ENCODE measurements around the gene MBD3L4.
"Not testable (repeated sequence)": the region's sequence is repeated elsewhere in the genome, so short reads cannot be mapped to it uniquely, and the experiment has no call there.

MBD3L4 gene

GRCh38 chr19:7041563-7041962 lies 1.6 kb upstream of the MBD3L4 start:
- not testable (repeated sequence) for FAIRE-seq

GRCh38 chr19:7030278-7030677 lies 9.7 kb downstream of the MBD3L4 start, which contains the start of gene MBD3L5:
MBD3L5 (plus strand) TSS chr19:7030578; CDS start chr19:7030612, 34 bp downstream.
- FAIRE-seq, result not testable (repeated sequence)

DNA sequence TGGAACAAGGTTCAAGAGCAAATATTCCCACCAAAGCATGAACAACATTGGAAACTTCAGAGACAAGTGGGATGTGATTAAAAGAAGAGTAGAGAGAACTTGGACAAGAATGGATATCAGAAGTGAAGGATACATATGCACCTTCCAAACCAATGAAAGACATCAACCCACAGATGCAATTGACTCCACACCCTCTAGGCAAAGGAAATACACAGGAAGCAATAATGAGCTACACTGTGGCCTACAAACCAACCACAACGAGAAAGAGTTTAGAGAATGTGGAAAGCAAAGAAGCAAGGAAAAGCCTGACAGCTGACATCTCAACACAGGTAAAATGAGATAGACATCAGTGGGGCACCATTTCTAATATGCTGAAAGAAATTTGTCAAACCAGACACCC lies 11.2 kb downstream of the MBD3L4 start:
- FAIRE-seq, result not testable (repeated sequence)

GRCh38 chr19:7021331-7021730 lies 18.6 kb downstream of the MBD3L4 start, which contains the start of gene MBD3L2B:
MBD3L2B (minus strand) TSS chr19:7021431; CDS start chr19:7021397, 34 bp downstream.
- FAIRE-seq, result not testable (repeated sequence)

- no peak for FAIRE-seq
Observed at GRCh38 chr19:7018828-7019227, 21.2 kb downstream of the MBD3L4 start.

GRCh38 chr19:7013678-7014077 lies 26.3 kb downstream of the MBD3L4 start:
- no peak for FAIRE-seq

DNA sequence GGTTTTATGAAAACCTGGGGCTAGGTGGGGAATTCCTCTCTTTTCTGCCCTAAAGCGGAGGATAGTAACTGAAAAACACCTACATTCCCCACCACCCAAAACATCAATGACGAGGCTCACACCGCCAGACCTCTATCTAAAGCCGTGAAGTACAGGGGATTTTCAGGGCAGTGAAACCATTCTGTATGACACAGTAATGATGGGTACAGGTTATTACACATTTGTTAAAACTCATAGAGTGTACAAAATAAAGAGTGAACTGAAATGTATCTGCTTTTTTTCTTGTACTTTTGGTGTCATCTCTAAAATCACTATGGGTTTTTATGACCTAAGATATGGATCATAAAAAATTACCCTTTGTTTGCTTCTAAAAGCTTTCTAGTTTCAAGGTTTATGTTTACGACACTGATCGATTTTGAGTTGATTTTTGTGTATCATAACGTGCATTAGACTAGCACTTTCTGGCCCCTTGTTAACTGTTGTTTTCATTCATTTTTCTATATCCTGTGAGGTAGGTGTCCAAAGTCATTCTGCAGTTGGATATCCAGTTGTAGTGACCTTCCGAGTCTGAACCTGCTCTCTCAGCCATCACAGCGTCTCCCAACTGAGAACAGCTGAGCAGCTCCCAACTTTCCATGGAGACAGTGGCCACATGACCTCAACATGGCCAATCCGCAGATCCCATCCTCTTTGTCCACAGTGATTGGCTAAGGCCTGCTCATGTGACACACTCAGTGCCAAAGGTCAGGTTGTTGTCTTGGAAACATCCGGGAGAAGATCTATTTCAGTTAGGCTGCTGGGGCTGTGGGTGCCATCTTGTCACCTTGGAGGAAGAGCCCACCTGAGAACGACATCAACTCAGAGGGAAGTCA lies 29.0 kb downstream of the MBD3L4 start:
- FAIRE-seq, result no peak

DNA sequence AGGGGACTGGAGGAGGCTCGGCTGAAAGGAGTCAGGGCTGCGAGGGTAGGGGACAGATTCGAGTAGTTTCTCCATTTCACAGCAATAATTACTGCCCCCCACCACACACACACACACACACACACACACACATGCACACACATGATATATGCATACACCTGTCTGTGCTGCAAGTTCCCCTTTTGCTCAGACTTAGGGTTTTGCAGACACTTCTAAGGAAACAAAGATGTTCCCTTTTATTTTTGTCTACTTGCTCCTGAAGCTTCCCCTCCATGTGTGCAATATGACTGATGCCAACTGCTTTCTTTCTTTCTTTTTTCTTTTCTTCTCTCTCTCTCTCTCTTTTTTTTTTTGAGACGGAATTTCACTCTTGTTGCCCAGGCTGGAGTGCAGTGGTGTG lies 32.1 kb downstream of the MBD3L4 start:
- FAIRE-seq, result no peak

DNA sequence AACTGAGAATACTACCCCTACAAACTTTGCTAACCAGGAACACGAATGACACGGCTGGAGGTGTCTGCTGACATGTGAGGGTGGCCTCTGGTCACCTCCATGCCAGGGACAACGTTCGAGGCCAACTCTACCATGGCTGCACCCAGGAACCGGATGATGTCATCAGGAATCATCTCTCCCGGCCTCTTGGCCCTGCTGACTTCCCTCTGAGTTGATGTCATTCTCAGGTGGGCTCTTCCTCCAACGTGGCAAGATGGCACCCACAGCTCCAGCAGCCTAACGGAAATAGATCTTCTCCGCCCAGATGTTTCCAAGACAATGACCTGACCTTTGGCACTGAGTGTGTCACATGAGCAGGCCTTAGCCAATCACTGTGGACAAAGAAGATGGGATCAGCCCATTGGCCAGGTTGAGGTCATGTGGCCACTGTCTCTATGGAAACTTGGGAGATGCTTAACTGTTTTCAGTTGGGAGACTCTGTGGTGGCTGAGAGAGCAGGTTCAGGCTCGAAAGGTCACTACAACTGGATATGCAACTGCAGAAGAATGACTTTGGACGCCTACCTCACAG lies 33.8 kb downstream of the MBD3L4 start:
- no peak for FAIRE-seq

DNA sequence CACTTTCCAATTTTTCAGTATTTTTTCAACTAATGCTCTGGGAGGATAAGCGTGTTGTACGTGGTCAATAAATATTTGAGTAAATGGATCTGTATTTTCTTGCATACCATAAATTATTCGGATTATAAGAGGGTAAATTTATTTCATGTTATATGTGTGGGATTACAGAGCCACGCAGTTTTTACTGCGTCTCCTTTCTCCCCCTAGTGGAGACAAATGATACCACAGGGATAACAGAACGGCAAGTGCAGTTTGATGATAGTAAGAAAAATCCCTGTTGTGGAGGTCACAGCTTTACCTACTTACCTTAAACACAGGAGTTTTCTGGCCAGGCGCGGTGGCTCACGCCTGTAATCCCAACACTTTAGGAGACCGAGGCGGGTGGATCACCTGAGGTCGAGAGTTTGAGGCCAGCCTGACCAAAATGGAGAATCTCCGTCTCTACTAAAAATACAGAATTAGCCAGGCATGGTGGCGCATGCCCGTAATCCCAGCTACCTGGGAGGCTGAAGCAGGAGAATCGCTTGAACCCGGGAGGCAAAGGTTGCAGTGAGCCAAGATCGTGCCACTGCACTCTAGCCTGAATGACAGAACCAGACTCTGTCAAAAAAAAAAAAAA lies 35.6 kb downstream of the MBD3L4 start:
- FAIRE-seq, result peak; percentile 70

GRCh38 chr19:7000816-7001215 lies 39.2 kb downstream of the MBD3L4 start:
- FAIRE-seq, result no peak

GRCh38 chr19:7000333-7000732 lies 39.6 kb downstream of the MBD3L4 start:
- FAIRE-seq, result no peak

DNA sequence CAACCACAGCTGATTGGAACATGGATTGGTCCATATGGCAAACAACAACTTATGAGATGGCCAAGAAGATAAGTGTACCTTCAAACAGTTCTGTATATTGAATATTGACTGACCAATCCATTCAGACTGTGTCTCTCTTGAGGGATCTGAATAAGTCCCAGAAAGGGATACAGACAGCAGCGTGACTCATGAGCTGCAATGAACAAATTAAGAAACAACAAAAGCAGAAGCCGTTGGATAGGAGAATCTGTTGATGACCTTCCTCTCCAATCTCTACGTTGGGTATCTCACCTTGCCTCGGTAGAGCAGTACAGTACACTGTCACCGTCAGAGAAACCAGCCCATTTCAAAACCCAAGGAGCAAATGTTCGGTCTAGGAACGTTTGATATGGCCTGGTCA lies 40.0 kb downstream of the MBD3L4 start:
- FAIRE-seq, result no peak

DNA sequence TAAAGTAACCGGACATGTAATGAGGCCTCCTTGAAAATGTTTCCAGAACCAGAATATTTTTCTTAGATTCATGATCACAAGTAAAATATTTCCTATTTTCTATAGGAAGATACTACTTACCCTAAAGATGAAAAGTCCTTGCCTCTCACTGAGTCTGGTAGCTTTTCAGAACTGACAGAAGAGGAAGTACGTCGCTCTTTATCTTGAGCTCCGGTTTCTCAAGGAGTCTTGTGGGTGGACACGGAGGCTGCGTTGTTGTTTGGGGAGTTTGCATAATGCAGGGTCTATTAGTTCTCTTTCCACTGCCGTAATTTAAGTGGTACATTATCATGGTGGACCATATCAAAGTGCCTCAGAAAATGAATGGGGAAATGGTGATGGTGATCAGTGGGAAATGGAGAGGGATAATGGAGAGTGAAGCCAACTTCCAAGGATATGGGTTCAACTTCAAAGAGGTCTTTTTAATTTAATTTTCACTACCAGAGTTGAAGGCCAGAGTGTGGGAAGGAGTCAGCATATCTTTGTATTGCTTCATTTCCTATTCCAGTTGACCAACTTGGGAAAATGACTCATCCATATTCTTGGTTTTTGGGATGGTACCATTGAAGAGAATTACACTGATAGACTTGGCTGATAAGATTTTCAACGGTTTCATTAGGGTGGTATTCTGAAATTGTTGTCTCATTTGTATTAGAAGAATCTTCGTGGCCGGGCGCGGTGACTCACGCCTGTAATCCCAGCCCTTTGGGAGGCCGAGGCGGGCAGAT lies 42.1 kb downstream of the MBD3L4 start:
- FAIRE-seq, result no peak

- FAIRE-seq, result no peak
Observed at GRCh38 chr19:6996810-6997209, 43.2 kb downstream of the MBD3L4 start.

GRCh38 chr19:6995054-6995453 lies 44.9 kb downstream of the MBD3L4 start:
- no peak for FAIRE-seq

- FAIRE-seq, result no peak
Observed at GRCh38 chr19:6988257-6988656, 51.7 kb downstream of the MBD3L4 start.

GRCh38 chr19:6987850-6988249 lies 52.1 kb downstream of the MBD3L4 start:
- FAIRE-seq, result no peak
